T-helper 2 cell treated with Interferon-gamma antibody and Interleukin-4, amounts not matched to agents 5 μg/mL and 100 μg/mL, for 36 hours (primary cell): ENCODE results near the gene LRRC73.

Experiments used
- DNase-seq: peaks from one replicate; pipeline ENCODE4 v3.0.0; 2021; ENCODE audit warnings: low spot score
- H3K27ac Mint-ChIP-seq: one replicate; pipeline ENCODE4 v1.8.0; 2021; ENCODE audit warnings: mild to moderate bottlenecking, mixed read lengths
- H3K27me3 Mint-ChIP-seq: one replicate; pipeline ENCODE4 v1.8.0; 2021; ENCODE audit warnings: low read depth, mixed read lengths
- H3K36me3 Mint-ChIP-seq: one replicate; pipeline ENCODE4 v1.8.0; 2021; ENCODE audit warnings: low read depth, mixed read lengths
- H3K4me1 Mint-ChIP-seq: one replicate; pipeline ENCODE4 v1.8.0; 2021; ENCODE audit warnings: low read depth, mixed read lengths
- H3K4me3 Mint-ChIP-seq: one replicate; pipeline ENCODE4 v1.8.0; 2022; ENCODE audit warnings: mild to moderate bottlenecking, moderate library complexity, mixed read lengths
- H3K9me3 Mint-ChIP-seq: one replicate; pipeline ENCODE4 v1.8.0; 2021; ENCODE audit warnings: mixed read lengths

Gene LRRC73

GRCh38 chr6:43492673-43493072, 17.5 kb downstream of the LRRC73 start:
- peaks cover 6% of the 10 kb centered on the region for H3K4me1 Mint-ChIP-seq
- no peaks in the 10 kb centered on the region for H3K9me3 Mint-ChIP-seq
- no peak overlapping the region for H3K4me3 Mint-ChIP-seq
- H3K36me3 Mint-ChIP-seq, result no peaks in the 10 kb centered on the region
- H3K27ac Mint-ChIP-seq, result no peak overlapping the region
- DNase-seq, result no peak
- no peaks in the 10 kb centered on the region for H3K27me3 Mint-ChIP-seq

DNA sequence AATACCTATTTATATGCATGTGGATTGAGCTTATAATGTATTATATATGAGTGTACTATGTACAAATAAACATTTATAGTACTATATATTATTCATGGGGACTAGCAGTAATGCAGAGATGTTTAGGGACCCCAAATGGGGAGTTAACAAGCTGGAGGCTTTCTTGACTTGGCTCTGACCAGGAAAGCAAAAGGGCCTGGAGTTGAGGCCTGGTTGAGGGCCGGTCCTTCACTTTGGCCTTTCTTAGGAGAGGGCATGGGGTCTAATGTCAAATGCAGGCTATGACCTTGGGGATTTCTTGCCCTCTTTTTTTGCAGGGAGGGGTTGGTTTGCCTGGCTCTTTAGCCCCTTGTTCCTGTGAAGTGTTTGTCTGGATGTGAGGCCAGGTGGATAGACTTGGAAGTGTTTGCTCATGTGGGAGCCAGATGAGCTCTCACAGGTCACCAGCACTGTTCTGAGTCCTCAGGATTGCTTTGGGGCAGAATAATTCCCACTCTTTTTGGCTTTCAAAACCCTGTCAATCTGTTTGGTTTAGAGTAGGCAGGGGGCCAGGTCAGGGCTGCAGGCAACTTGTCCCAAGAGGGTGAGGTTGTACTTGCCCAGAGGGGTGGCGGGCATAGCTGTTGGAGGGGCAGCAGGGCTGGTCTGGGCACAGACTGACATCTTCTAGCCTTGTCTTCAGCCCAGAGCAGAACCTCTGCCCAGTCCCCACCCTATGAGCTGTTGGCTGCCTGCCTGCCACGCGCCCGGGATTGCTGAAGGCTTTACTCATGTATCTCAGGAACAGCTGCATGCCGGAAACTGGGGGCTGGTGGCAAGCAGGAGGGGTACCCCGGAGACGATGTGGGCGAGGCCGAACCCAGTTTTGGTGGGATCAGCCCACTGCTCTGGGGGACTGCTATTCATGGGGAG, 18.1 kb downstream of the LRRC73 start:
- H3K27me3 Mint-ChIP-seq, result no peaks in the 10 kb centered on the region
- H3K9me3 Mint-ChIP-seq, result no peaks in the 10 kb centered on the region
- no peak for DNase-seq
- peaks cover 6% of the 10 kb centered on the region for H3K4me1 Mint-ChIP-seq
- H3K4me3 Mint-ChIP-seq, result no peak overlapping the region
- no peaks in the 10 kb centered on the region for H3K36me3 Mint-ChIP-seq
- no peak overlapping the region for H3K27ac Mint-ChIP-seq

DNA sequence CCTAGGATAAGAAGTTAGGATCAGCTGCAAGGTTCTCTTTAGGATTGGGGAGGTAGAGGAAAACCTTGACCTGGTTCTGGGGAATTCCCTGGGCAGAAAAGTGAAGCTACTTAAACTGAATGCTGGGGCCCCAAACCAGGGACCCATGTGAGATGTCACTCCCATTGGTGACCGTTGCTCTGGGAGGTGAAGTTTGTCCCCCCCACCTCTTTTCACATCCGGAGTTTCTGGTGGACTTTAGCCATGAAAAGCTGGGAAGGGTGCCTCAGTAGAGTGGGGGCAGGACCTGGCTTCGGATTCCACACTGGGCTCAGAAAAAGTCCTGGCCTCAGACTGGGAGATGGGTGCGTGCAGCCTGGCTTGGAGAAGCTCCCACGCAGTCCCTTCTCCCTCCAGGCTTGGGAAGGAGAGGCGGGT, 19.6 kb downstream of the LRRC73 start:
- Mint-ChIP-seq H3K4me3 (no peak overlapping the region), H3K36me3 (no peaks in the 10 kb centered on the region), H3K4me1 (peaks cover 5% of the 10 kb centered on the region), H3K9me3 (no peaks in the 10 kb centered on the region), H3K27ac (no peak overlapping the region), H3K27me3 (no peaks in the 10 kb centered on the region)
- DNase-seq, result no peak

DNA sequence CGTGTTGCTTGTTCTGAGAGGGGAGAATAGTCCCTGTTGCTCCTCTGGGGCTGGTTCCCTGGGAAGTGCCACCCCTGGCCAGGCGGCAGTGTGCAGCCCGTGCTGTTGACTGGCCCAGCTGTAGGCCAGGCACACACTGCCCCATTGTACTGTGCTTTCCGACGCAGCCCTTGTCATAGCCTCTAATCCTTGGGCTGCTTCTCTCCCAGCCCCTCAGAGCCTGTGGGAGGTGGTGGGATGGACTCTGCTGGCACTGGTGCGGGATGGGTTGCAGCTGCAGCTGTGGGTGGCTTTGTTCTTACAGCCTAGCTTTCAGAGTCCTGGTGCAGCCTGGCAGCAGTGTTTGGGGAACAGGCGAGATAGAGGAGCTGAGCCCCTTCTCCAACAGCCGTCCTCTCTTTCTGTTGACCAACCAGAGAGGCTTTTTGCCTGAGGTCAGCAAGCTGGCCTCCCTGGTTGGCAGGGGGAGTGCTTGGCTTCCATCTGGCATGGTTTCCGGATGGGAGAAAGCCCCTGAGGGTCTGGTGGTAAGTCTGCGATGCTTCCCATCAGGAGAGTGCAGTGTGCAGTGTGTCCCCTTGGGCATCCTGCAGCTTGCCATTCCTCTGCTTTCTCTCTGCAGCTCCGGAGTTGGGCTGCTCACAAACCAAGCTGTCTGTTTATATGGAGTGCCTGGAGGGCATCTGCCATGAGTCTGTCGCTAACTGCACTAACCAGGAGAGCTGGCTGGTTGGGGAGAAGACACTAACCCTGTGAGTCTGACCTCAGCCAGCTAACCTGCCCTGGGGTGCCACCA, 20.7 kb downstream of the LRRC73 start:
- Mint-ChIP-seq H3K27ac (no peak overlapping the region), H3K4me3 (no peak overlapping the region), H3K27me3 (no peaks in the 10 kb centered on the region), H3K36me3 (no peaks in the 10 kb centered on the region), H3K9me3 (no peaks in the 10 kb centered on the region), H3K4me1 (no peaks in the 10 kb centered on the region)
- no peak for DNase-seq

DNA sequence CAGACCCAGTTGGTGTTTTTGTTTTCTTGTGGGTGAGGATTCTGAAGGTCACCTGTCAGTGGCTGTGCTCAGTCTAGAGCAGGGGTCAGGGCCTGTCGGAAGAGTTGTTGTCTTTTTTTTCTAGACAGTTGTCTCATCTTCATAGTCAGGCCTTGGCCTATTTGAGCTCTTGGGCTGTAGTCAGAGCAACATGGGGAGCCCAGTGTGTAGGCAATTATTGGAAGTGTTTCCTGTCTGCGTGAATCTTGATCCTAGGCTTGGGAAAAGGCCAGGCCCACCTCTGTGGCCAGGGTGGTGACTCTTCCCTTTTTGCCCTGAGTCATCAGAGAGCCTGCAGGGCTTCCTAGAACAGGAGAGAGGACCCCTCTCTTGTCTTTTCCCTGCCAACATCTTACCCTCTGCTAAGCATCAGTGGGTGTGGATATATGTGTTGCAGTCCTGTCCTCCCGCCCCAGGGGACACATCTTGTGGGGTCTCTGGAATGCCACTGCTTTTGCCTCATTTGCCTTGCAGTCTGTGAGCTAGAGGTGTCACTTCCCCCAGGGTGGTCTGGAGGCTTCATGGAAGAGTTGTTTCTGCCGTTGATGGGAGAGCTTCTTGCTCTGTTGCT, 21.4 kb downstream of the LRRC73 start:
- H3K9me3 Mint-ChIP-seq, result no peaks in the 10 kb centered on the region
- H3K27ac Mint-ChIP-seq, result no peak overlapping the region
- H3K36me3 Mint-ChIP-seq, result no peaks in the 10 kb centered on the region
- no peak for DNase-seq
- H3K27me3 Mint-ChIP-seq, result no peaks in the 10 kb centered on the region
- no peaks in the 10 kb centered on the region for H3K4me1 Mint-ChIP-seq
- H3K4me3 Mint-ChIP-seq, result no peak overlapping the region

- DNase-seq, result no peak
- Mint-ChIP-seq H3K9me3 (no peaks in the 10 kb centered on the region), H3K36me3 (no peaks in the 10 kb centered on the region), H3K4me3 (no peak overlapping the region), H3K4me1 (peaks cover 19% of the 10 kb centered on the region), H3K27ac (no peak overlapping the region), H3K27me3 (no peaks in the 10 kb centered on the region)
These were observed 28.4 kb downstream of the LRRC73 start for GRCh38 chr6:43481591-43482236.

DNA sequence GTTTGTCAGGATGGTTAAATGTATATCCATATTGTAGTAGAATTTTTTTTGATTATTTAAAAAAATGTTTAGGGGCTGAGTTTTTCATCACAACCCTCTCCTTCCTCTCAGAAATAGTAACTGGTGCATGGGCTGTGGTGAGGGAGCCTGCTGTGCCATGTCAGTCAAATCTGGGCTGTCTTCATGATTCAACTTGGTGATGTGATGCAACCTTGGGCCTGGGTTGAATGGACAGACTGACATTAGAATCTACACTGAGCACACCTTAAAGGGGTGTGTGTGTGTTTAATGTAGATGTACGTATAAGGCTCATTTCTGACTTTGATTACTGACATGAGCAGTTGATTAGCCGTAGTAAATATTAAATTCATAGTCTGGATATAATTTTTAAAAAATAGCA, 29.1 kb downstream of the LRRC73 start:
- Mint-ChIP-seq H3K9me3 (no peaks in the 10 kb centered on the region), H3K27me3 (no peaks in the 10 kb centered on the region), H3K36me3 (no peaks in the 10 kb centered on the region), H3K27ac (no peak overlapping the region), H3K4me3 (no peak overlapping the region), H3K4me1 (peaks cover 21% of the 10 kb centered on the region)
- DNase-seq, result no peak

- H3K4me1 Mint-ChIP-seq, result peaks cover 21% of the 10 kb centered on the region
These were observed 32.2 kb downstream of the LRRC73 start for GRCh38 chr6:43478008-43478372.

DNA sequence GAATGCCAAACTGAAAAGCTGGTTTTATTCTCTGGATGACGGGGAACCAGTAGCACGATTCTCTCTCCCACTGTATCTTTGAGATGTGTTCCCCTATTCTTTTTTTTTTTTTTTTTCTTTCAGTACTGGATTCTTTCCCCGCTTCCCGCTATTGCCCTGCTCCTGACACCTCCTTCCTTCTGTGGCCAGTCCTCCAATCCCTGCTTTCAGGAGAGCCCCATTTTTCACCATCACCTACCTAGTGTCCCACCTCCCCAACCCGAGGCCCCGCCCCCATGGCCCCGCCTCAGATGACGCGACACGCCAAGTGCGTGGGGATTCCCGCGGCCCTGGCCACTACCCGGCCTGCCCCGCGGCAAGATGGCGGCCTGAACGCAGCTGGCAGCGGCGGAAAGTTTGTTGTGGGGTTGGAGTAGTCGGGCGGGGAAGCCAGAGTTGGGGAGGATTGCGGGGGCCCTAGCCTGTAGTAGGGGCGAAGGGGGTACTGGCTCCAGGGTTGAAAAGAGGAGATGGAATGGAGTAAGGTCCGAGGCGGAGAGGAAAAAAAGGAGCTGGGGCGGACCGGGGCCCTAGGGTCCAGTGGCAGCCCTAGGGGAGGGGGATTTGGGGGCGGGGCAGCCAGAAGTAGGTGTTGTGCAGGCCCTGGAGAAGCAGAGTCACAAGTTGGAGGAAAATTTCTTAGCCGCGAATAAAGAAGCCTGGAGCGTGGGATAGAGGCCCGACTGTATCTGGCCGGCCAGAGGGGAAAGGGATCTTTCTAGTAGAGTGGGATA, 32.7 kb downstream of the LRRC73 start, which contains the start of gene TJAP1:
Gene TJAP1 (plus strand): TSS at position 336 of the 773 bp plus-strand sequence. CDS start 21,432 bp downstream, outside the sequence.
- H3K27ac Mint-ChIP-seq, result peak within 1 kb of the TSS; percentile 93
- peaks cover 21% of the 10 kb centered on the region for H3K4me1 Mint-ChIP-seq
- H3K4me3 Mint-ChIP-seq, result peak within 1 kb of the TSS; percentile 95
- no peaks in the 10 kb centered on the region for H3K27me3 Mint-ChIP-seq
- H3K9me3 Mint-ChIP-seq, result no peaks in the 10 kb centered on the region
- peak; percentile 93 for DNase-seq
- no peaks in the 10 kb centered on the region for H3K36me3 Mint-ChIP-seq

More at GRCh38 chr6:43478008-43478372, 32.2 kb downstream of the LRRC73 start:
- Mint-ChIP-seq H3K27me3 (no peaks in the 10 kb centered on the region), H3K27ac (peak overlapping the region; percentile 93), H3K4me3 (peak overlapping the region; percentile 95), H3K9me3 (no peaks in the 10 kb centered on the region), H3K36me3 (no peaks in the 10 kb centered on the region)
- peak; percentile 6 for DNase-seq

DNA sequence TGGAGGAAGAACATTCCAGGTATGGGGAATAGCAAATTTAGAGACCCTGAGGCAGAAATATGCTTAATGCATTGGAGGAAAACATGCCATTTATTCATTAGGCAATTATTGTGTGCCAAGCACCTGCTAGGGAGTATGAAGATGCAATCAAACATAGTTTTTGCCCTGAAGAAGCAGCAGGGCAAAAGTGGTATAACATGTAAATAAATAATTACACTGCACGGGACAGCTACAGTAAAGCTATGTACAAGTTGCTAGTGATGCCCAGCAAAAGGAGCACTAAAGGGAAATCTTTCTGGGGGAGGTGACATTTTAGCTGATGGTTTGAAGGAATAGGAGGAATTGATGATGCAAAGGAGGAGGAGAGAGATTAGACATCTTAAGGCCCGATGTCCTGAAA, 33.4 kb downstream of the LRRC73 start:
- DNase-seq, result no peak
- Mint-ChIP-seq H3K9me3 (no peaks in the 10 kb centered on the region), H3K36me3 (no peaks in the 10 kb centered on the region), H3K27ac (peak overlapping the region; percentile 93), H3K4me1 (peaks cover 20% of the 10 kb centered on the region), H3K27me3 (no peaks in the 10 kb centered on the region), H3K4me3 (peak overlapping the region; percentile 95)

GRCh38 chr6:43475516-43475915, 34.6 kb downstream of the LRRC73 start:
- Mint-ChIP-seq H3K9me3 (no peaks in the 10 kb centered on the region), H3K4me3 (no peak overlapping the region), H3K27me3 (peaks cover 5% of the 10 kb centered on the region), H3K27ac (no peak overlapping the region), H3K36me3 (no peaks in the 10 kb centered on the region), H3K4me1 (peaks cover 18% of the 10 kb centered on the region)
- no peak for DNase-seq

DNA sequence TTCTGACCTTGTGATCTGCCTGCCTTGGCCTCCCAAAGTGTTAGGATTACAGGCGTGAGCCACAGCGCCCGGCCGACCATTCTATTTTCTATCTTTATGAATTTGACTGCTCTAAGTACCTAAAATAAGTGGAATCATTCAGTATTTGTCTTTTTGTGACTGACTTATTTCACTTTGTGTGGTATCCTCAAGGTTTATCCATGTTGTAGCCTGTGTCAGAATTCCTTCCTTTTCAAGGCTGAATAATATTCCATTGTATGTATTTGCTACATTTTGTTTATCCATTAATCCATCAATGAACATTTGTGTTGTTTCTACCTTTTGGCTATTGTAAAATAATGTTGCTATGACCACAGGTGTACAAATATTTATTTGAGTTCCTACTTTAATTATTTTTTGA, 37.6 kb downstream of the LRRC73 start:
- no peak for DNase-seq
- Mint-ChIP-seq H3K4me1 (peaks cover 8% of the 10 kb centered on the region), H3K4me3 (no peak overlapping the region)

DNA sequence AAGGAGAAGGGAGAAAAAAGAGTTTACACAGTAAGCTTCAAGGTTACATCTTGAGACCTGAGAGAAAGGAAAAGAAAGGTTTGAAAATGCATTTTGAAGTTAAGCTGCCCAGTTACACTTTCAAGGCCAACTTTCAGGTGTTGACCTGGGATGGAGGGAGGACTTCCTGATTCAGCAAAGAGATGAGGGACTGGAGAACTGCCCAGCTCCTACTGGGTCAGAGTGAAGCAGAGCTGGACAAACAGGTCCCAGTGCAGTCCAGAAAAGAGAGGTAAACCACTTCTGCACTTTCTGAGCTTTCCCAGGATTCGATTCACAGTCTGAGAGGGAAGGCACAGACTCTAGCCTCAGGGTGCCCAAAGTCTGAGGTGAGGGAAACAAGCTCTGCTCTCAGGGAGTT, 38.7 kb downstream of the LRRC73 start:
- no peak for DNase-seq
- Mint-ChIP-seq H3K9me3 (no peaks in the 10 kb centered on the region), H3K36me3 (no peaks in the 10 kb centered on the region), H3K4me1 (no peaks in the 10 kb centered on the region), H3K27me3 (peaks cover 17% of the 10 kb centered on the region), H3K4me3 (no peak overlapping the region), H3K27ac (no peak overlapping the region)

More for the DNA sequence above, 37.6 kb downstream of the LRRC73 start:
- H3K9me3 Mint-ChIP-seq, result no peaks in the 10 kb centered on the region
- H3K36me3 Mint-ChIP-seq, result no peaks in the 10 kb centered on the region
- no peak overlapping the region for H3K27ac Mint-ChIP-seq
- peaks cover 11% of the 10 kb centered on the region for H3K27me3 Mint-ChIP-seq
